Measurements from ENCODE around the gene MYO18A.

DNA sequence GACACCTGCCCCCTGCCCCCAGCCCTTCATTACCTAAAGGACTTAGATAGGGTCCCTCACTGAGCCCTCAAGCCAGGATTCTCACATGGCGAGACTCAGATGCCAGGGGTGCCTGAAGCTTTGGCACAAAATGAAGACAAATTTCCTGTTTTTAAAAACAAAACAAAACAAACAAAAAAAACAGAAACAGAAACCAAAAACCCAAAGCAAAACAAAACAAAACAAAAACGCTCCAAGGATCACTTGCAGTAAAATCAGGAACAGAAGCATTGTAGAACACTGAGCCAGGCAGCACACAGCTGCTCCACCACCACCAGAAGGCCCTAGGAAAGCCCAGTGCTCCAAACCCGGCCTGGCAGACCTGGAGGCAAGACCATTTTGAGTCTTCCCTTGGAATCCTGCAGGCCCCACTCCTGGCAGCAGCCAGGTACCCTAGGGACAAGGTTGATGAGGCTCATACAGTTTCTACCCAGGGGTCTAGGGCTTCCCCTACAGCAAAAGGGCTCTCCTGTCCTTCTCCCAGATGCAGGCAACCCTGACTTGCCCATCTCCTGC is 20.8 kb downstream of the MYO18A start:
- TF ChIP-seq, protein P1, sequence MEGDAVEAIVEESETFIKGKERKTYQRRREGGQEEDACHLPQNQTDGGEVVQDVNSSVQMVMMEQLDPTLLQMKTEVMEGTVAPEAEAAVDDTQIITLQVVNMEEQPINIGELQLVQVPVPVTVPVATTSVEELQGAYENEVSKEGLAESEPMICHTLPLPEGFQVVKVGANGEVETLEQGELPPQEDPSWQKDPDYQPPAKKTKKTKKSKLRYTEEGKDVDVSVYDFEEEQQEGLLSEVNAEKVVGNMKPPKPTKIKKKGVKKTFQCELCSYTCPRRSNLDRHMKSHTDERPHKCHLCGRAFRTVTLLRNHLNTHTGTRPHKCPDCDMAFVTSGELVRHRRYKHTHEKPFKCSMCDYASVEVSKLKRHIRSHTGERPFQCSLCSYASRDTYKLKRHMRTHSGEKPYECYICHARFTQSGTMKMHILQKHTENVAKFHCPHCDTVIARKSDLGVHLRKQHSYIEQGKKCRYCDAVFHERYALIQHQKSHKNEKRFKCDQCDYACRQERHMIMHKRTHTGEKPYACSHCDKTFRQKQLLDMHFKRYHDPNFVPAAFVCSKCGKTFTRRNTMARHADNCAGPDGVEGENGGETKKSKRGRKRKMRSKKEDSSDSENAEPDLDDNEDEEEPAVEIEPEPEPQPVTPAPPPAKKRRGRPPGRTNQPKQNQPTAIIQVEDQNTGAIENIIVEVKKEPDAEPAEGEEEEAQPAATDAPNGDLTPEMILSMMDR (IDR thresholded peaks at IDR 0.05): no peak
- TF ChIP-seq POLR2A (IDR thresholded peaks at IDR 0.05): no peak
